Measurements from ENCODE around the gene SELENOP. TPM values are rescaled to one million over a fixed set of nuclear protein-coding genes. Genes with fewer than 3 reads are reported as not detected.

SELENOP gene
- polyA plus RNA-seq, 1 experiment: 2.0 TPM

- Histone ChIP-seq H3K27ac (ENCODE audit: low read depth, low read length) (no peak overlapping the region), H3K4me3 (ENCODE audit: low read depth, low read length) (no peak overlapping the region), H3K27me3 (ENCODE audit: control insufficient read depth, insufficient read depth, low read length) (no peaks in the 10 kb centered on the region), H3K9me3 (ENCODE audit: control insufficient read depth, insufficient read depth, low read length) (no peaks in the 10 kb centered on the region)
- ChIA-PET POLR2A (no interaction called here), CTCF (no interaction called here)
- DNase-seq (ENCODE audit: low read depth, low spot score): no peak
- TF ChIP-seq CTCF (IDR thresholded peaks at IDR 0.05; ENCODE audit: low read depth, low read length): no peak
Observed at GRCh38 chr5:42798284-42799240, 13.1 kb downstream of the SELENOP start.

GRCh38 chr5:42791151-42791550 lies 20.5 kb downstream of the SELENOP start:
- POLR2A ChIA-PET: no interaction called here
- H3K27me3 ChIP-seq (ENCODE audit: control insufficient read depth, insufficient read depth, low read length): no peaks in the 10 kb centered on the region
- CTCF ChIA-PET: no interaction called here
- DNase-seq (ENCODE audit: low read depth, low spot score): no peak
- no peak overlapping the region for H3K4me3 ChIP-seq (ENCODE audit: low read depth, low read length)
- H3K27ac ChIP-seq (ENCODE audit: low read depth, low read length): no peak overlapping the region
- TF ChIP-seq CTCF (IDR thresholded peaks at IDR 0.05; ENCODE audit: low read depth, low read length): no peak
- H3K9me3 ChIP-seq (ENCODE audit: control insufficient read depth, insufficient read depth, low read length): no peaks in the 10 kb centered on the region

- H3K9me3 ChIP-seq (ENCODE audit: control insufficient read depth, insufficient read depth, low read length): no peaks in the 10 kb centered on the region
- no peak for TF ChIP-seq CTCF (IDR thresholded peaks at IDR 0.05; ENCODE audit: low read depth, low read length)
- H3K4me3 ChIP-seq (ENCODE audit: low read depth, low read length): no peak overlapping the region
- no peak for DNase-seq (ENCODE audit: low read depth, low spot score)
- H3K27ac ChIP-seq (ENCODE audit: low read depth, low read length): no peak overlapping the region
- no peaks in the 10 kb centered on the region for H3K27me3 ChIP-seq (ENCODE audit: control insufficient read depth, insufficient read depth, low read length)
- CTCF ChIA-PET: no interaction called here
- POLR2A ChIA-PET: no interaction called here
Observed at GRCh38 chr5:42787845-42788244, 23.8 kb downstream of the SELENOP start.

- TF ChIP-seq CTCF (IDR thresholded peaks at IDR 0.05; ENCODE audit: low read depth, low read length): no peak
- no peaks in the 10 kb centered on the region for H3K27me3 ChIP-seq (ENCODE audit: control insufficient read depth, insufficient read depth, low read length)
- ChIA-PET CTCF (no interaction called here), POLR2A (no interaction called here)
- no peaks in the 10 kb centered on the region for H3K9me3 ChIP-seq (ENCODE audit: control insufficient read depth, insufficient read depth, low read length)
- no peak overlapping the region for H3K4me3 ChIP-seq (ENCODE audit: low read depth, low read length)
- no peak for DNase-seq (ENCODE audit: low read depth, low spot score)
- no peak overlapping the region for H3K27ac ChIP-seq (ENCODE audit: low read depth, low read length)
Observed at GRCh38 chr5:42787073-42787472, 24.6 kb downstream of the SELENOP start.

GRCh38 chr5:42785756-42786155 lies 25.9 kb downstream of the SELENOP start:
- CTCF ChIA-PET: no interaction called here

More at GRCh38 chr5:42785756-42786155, 25.9 kb downstream of the SELENOP start:
- TF ChIP-seq CTCF (IDR thresholded peaks at IDR 0.05; ENCODE audit: low read depth, low read length): no peak
- no peaks in the 10 kb centered on the region for H3K9me3 ChIP-seq (ENCODE audit: control insufficient read depth, insufficient read depth, low read length)
- H3K27ac ChIP-seq (ENCODE audit: low read depth, low read length): no peak overlapping the region
- no peaks in the 10 kb centered on the region for H3K27me3 ChIP-seq (ENCODE audit: control insufficient read depth, insufficient read depth, low read length)
- no peak for DNase-seq (ENCODE audit: low read depth, low spot score)
- POLR2A ChIA-PET: no interaction called here
- no peak overlapping the region for H3K4me3 ChIP-seq (ENCODE audit: low read depth, low read length)
